ENCODE results near the gene RAC3.
"Not testable (repeated sequence)": the region's sequence is repeated elsewhere in the genome, so short reads cannot be mapped to it uniquely, and the experiment has no call there.

RAC3 gene

GRCh38 chr17:82023447-82024241 is 7.8 kb upstream of the RAC3 start:
- no peak for DNase-seq (ENCODE audit: low read depth in 2 of 2)

GRCh38 chr17:82024859-82025258 is 6.6 kb upstream of the RAC3 start:
- no peak for DNase-seq (ENCODE audit: low read depth in 2 of 2)

GRCh38 chr17:82025401-82026107 is 5.9 kb upstream of the RAC3 start:
- DNase-seq (ENCODE audit: low read depth in 2 of 2), result no peak

- no peak for DNase-seq (ENCODE audit: low read depth in 2 of 2)
Observed at GRCh38 chr17:82028246-82028645, 3.2 kb upstream of the RAC3 start.

- no peak for DNase-seq (ENCODE audit: low read depth in 2 of 2)
Observed at GRCh38 chr17:82028966-82029365, 2.5 kb upstream of the RAC3 start.

- no peak for DNase-seq (ENCODE audit: low read depth in 2 of 2)
Observed at GRCh38 chr17:82029391-82029790, 2.1 kb upstream of the RAC3 start.

GRCh38 chr17:82029990-82030469 is 1.4 kb upstream of the RAC3 start:
- no peak for DNase-seq (ENCODE audit: low read depth in 2 of 2)

- DNase-seq (ENCODE audit: low read depth in 2 of 2), result peak; percentile 70 to 72
Observed at GRCh38 chr17:82030470-82031302, 792 bp upstream of the RAC3 start.

GRCh38 chr17:82031885-82032627 is 578 bp downstream of the RAC3 start:
- peak in 1 of 2 donors; percentile 46 for DNase-seq (ENCODE audit: low read depth in 2 of 2)

GRCh38 chr17:82033359-82034085 is 2.0 kb downstream of the RAC3 start:
- DNase-seq (ENCODE audit: low read depth in 2 of 2), result no peak

GRCh38 chr17:82034371-82035011 is 3.0 kb downstream of the RAC3 start:
- DNase-seq (ENCODE audit: low read depth in 2 of 2), result no peak

GRCh38 chr17:82035488-82035887 is 4.0 kb downstream of the RAC3 start:
- no peak for DNase-seq (ENCODE audit: low read depth in 2 of 2)

- no peak for DNase-seq (ENCODE audit: low read depth in 2 of 2)
Observed at GRCh38 chr17:82035956-82036633, 4.6 kb downstream of the RAC3 start.

GRCh38 chr17:82036634-82037091 is 5.2 kb downstream of the RAC3 start:
- no peak for DNase-seq (ENCODE audit: low read depth in 2 of 2)

- peak; percentile 96 to 97 for DNase-seq (ENCODE audit: low read depth in 2 of 2)
Observed at GRCh38 chr17:82037092-82037888, 5.8 kb downstream of the RAC3 start, which contains the start of gene DCXR. Gene DCXR (minus strand): TSS chr17:82037697. CDS start chr17:82037682, 15 bp downstream.

- DNase-seq (ENCODE audit: low read depth in 2 of 2), result no peak
Observed at GRCh38 chr17:82037889-82038195, 6.4 kb downstream of the RAC3 start.

GRCh38 chr17:82038796-82039409 is 7.4 kb downstream of the RAC3 start:
- not testable (repeated sequence) for DNase-seq (ENCODE audit: low read depth in 2 of 2)

GRCh38 chr17:82039695-82040299 is 8.3 kb downstream of the RAC3 start:
- no peak for DNase-seq (ENCODE audit: low read depth in 2 of 2)
